ENCODE measurements around the gene KATNB1. TPM values are rescaled to one million over a fixed set of nuclear protein-coding genes. Genes with fewer than 3 reads are reported as not detected.

KATNB1 gene
- total and polyA plus RNA-seq, 2 of the 8 experiments (the other 6 are each of a cell fraction or from before 2014, with no cell fraction given) = 50.2 to 60.4 TPM

DNA sequence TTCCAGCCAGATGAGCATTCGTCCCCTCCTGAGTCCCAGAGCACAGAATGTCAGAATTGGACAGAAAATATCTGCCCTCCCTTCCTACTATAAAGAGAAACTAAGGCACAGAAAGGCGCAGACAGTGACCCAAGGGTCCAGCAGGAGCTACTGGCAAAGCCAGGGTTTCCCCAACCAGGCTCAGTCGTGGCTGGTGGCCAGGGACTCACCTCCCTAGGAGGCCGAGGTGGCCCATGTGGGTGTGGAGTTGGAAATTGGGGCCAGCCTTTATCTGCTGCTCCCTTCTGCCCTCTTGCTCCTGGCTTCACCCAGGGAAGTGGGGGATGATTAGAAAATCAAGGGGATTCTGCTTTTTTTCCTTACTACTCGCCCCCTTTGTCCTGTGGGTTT lies 39.9 kb upstream of the KATNB1 start:
- Histone ChIP-seq H4K20me1 (replicated peaks in 1 of 2; ENCODE audit: control insufficient read depth in 1 of 2, insufficient read depth in 2 of 2, low read length in 2 of 2) (no peaks in the 10 kb centered on the region), H3K36me3 (ENCODE audit: control insufficient read depth in 2 of 4, insufficient read depth in 4 of 4, low read length in 3 of 4) (no peaks in the 10 kb centered on the region), H2AFZ (ENCODE audit: low read length) (no peak overlapping the region), H3K56ac (replicated peaks; ENCODE audit: insufficient read length, low read depth, low read length) (no peak overlapping the region), H3K79me1 (ENCODE audit: low read depth, low read length) (no peaks in the 10 kb centered on the region), H2BK12ac (ENCODE audit: low read depth, low read length) (no peak overlapping the region), H2BK120ac (replicated peaks; ENCODE audit: low read depth, low read length) (no peak overlapping the region), H3K27me3 (replicated peaks in 1 of 4; ENCODE audit: control insufficient read depth in 3 of 4, extremely low read depth in 1 of 4, insufficient read depth in 3 of 4, low read length in 3 of 4) (no peaks in the 10 kb centered on the region), H3K18ac (ENCODE audit: extremely low read depth, low read length) (no peak overlapping the region), H2BK20ac (ENCODE audit: low read length) (no peak overlapping the region), H3K23ac (ENCODE audit: insufficient read length) (no peak overlapping the region), H4K91ac (replicated peaks; ENCODE audit: insufficient read length, low read length) (no peak overlapping the region), H2BK15ac (ENCODE audit: low read length) (no peak overlapping the region), H3K23me2 (ENCODE audit: low read depth, low read length) (0 out of 2 replicates have a peak, but pooled peaks cover 2% of the 10 kb centered on the region), H4K5ac (ENCODE audit: insufficient read length, low read depth, low read length) (no peak overlapping the region), H2AK5ac (ENCODE audit: low read depth, low read length) (no peak overlapping the region), H3K9me3 (ENCODE audit: insufficient read depth in 2 of 2, low read depth in 1 of 2, low read length in 1 of 2) (no peaks in the 10 kb centered on the region), H3K14ac (ENCODE audit: insufficient read length) (no peak overlapping the region), H3K79me2 (ENCODE audit: control insufficient read depth in 1 of 2, insufficient read depth in 2 of 2, low read length in 2 of 2) (no peaks in the 10 kb centered on the region), H3K4me2 (ENCODE audit: insufficient read depth in 1 of 2, low read depth in 2 of 2, low read length in 2 of 2) (no peak overlapping the region), H4K8ac (ENCODE audit: extremely low read depth, insufficient read depth, low read length) (no peak overlapping the region), H3K4me3 (ENCODE audit: extremely low read depth in 1 of 4, insufficient read depth in 2 of 4, low read depth in 3 of 4, low read length in 4 of 4) (no peak overlapping the region), H3K27ac (ENCODE audit: low read depth, low read length) (no peak overlapping the region), H3K4me1 (replicated peaks in 1 of 4; ENCODE audit: control insufficient read depth in 3 of 4, insufficient read depth in 4 of 4, low read length in 3 of 4) (no peaks in the 10 kb centered on the region; a peak in 1 of 7 replicates), H2BK5ac (ENCODE audit: low read depth, low read length) (no peak overlapping the region), H3K4ac (replicated peaks; ENCODE audit: insufficient read length, low read depth, low read length) (no peak overlapping the region), H3K9ac (replicated peaks in 1 of 4; ENCODE audit: extremely low read depth in 1 of 4, low read depth in 3 of 4, low read length in 3 of 4) (no peak overlapping the region)
- ChIA-PET POLR2A (ENCODE audit: partially characterized antibody) (interaction anchor here (0.8 kb wide), 1 partner anchor 31 kb away, joined by 3 read pairs; no protein-coding TSS in a partner anchor), CTCF (ENCODE audit: partially characterized antibody) (interaction anchor here (1.0 to 1.5 kb wide), 3 partner anchors 11 to 46 kb away, joined by 3 to 4 read pairs (median 3); no protein-coding TSS in a partner anchor)
- DNase-seq (ENCODE audit: low read depth in 1 of 2, low spot score in 2 of 2) = no peak
- WGBS, 2 experiments (ENCODE audit: extremely low coverage in 1 of 2, insufficient coverage in 1 of 2, insufficient read length in 1 of 2, insufficient replicate concordance in 2 of 2, low coverage in 1 of 2, low lambda C conversion rate in 2 of 2, missing lambda C conversion rate in 1 of 2) = 95% methylated on average over 5 of the region's 5 CpGs; no CpG with 5 or more reads in 1 of the 2 experiments
- no peak for FAIRE-seq
- TF ChIP-seq TCF12 (IDR thresholded peaks at IDR 0.05; ENCODE audit: low read depth, low read length) = no peak
- no peak for TF ChIP-seq TAF7 (optimal IDR thresholded peaks at IDR 0.05; ENCODE audit: borderline replicate concordance, low read depth, low read length)
- TF ChIP-seq, protein P1, sequence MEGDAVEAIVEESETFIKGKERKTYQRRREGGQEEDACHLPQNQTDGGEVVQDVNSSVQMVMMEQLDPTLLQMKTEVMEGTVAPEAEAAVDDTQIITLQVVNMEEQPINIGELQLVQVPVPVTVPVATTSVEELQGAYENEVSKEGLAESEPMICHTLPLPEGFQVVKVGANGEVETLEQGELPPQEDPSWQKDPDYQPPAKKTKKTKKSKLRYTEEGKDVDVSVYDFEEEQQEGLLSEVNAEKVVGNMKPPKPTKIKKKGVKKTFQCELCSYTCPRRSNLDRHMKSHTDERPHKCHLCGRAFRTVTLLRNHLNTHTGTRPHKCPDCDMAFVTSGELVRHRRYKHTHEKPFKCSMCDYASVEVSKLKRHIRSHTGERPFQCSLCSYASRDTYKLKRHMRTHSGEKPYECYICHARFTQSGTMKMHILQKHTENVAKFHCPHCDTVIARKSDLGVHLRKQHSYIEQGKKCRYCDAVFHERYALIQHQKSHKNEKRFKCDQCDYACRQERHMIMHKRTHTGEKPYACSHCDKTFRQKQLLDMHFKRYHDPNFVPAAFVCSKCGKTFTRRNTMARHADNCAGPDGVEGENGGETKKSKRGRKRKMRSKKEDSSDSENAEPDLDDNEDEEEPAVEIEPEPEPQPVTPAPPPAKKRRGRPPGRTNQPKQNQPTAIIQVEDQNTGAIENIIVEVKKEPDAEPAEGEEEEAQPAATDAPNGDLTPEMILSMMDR (IDR thresholded peaks at IDR 0.05; ENCODE audit: control extremely low read depth in 1 of 3, insufficient read depth in 1 of 3, low read depth in 1 of 3, low read length in 3 of 3) = no peak
- TF ChIP-seq SIX5 (IDR thresholded peaks at IDR 0.05; ENCODE audit: low read depth, low read length) = no peak
- TF ChIP-seq ASH2L (IDR thresholded peaks at IDR 0.05; ENCODE audit: low read length) = no peak
- TF ChIP-seq MAFK (IDR thresholded peaks at IDR 0.05; ENCODE audit: low read depth, low read length) = no peak
- no peak for TF ChIP-seq CHD2 (IDR thresholded peaks at IDR 0.05; ENCODE audit: low read length)
- TF ChIP-seq KDM5A (IDR thresholded peaks at IDR 0.05; ENCODE audit: low read length) = no peak
- TF ChIP-seq EGR1 (IDR thresholded peaks at IDR 0.05; ENCODE audit: borderline replicate concordance, low read depth, low read length) = no peak
- TF ChIP-seq, protein P2, sequence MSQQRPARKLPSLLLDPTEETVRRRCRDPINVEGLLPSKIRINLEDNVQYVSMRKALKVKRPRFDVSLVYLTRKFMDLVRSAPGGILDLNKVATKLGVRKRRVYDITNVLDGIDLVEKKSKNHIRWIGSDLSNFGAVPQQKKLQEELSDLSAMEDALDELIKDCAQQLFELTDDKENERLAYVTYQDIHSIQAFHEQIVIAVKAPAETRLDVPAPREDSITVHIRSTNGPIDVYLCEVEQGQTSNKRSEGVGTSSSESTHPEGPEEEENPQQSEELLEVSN (IDR thresholded peaks at IDR 0.05) = no peak
- no peak for TF ChIP-seq POLR2A (IDR thresholded peaks at IDR 0.05; ENCODE audit: control extremely low read depth in 1 of 2, low read depth in 2 of 2, low read length in 2 of 2)
- TF ChIP-seq YY1 (IDR thresholded peaks at IDR 0.05; ENCODE audit: low read depth, low read length) = no peak
- no peak for TF ChIP-seq POU5F1 (IDR thresholded peaks at IDR 0.05; ENCODE audit: low read depth, low read length)

Measured in H1 (cell line).